HCT116 (cell line): ENCODE measurements around the gene PTPRC. TPM values are rescaled to one million over a fixed set of nuclear protein-coding genes. Genes with fewer than 3 reads are reported as not detected.

Experiments used
- ATAC-seq: fragments of 200-7000 bp; cut with Tn5 transposase; 2 replicates; pipeline ENCODE4 v1.9.1; 2020; ENCODE audit warnings: mild to moderate bottlenecking, moderate library complexity
- BruUV-seq: library from RNA; stranded (reverse); fragments of 400-500 nt; replicated peaks from 2 replicates; lab custom pipeline; 2021; lab: Mats Ljungman, UMichigan
- CTCF ChIA-PET: fragments of 300-600 bp; sonication (Branson Sonifier 250); formaldehyde crosslinking; loops from one replicate; lab custom pipeline; 2021; ENCODE audit warnings: antibody characterized with exemption; lab: Charles Lee
- POLR2A ChIA-PET: fragments of 300-600, 350-600 bp; sonication (Branson Sonifier 250); formaldehyde crosslinking; loops from one replicate; lab custom pipeline; 2021; ENCODE audit warnings: antibody characterized with exemption; lab: Charles Lee
- RAD21 ChIA-PET, 2 experiments: fragments of 300-600 bp; sonication (Branson Sonifier 250); formaldehyde crosslinking; loops; one replicate each; lab custom pipeline; 2023; ENCODE audit warnings: low total read pairs in 2 of 2; ENCODE audit not compliant: uncharacterized antibody in 2 of 2, unreplicated experiment in 2 of 2, low non-redundant PET in 1 of 2; lab: Charles Lee
- DNase-seq: peaks from one replicate; pipeline ENCODE4 v3.0.0-alpha.2; 2010; ENCODE audit warnings: low read depth, low spot score
- H2AFZ ChIP-seq: fragments of 200-600 bp; shearing (Covaris generic), sonication (generic); 2 replicates; pipeline ENCODE4 v1.6.1; 2017; ENCODE audit warnings: low read depth, mixed run types, mixed read lengths, antibody characterized with exemption, low read length; ENCODE audit not compliant: poor library complexity, severe bottlenecking
- H3K27ac ChIP-seq: 2 replicates; pipeline ENCODE4 v1.5.1; 2012; ENCODE audit warnings: low read depth, low read length
- H3K27me3 ChIP-seq: fragments of 200-600 bp; sonication (generic); 2 replicates; pipeline ENCODE4 v1.6.1; 2016; ENCODE audit warnings: mixed run types, low read length, mixed read lengths; ENCODE audit not compliant: insufficient read depth
- H3K36me3 ChIP-seq, 2 experiments: fragments of 200-500 bp in 1 of 2; fragments of 200-600 bp in 1 of 2; sonication (Bioruptor generic) in 1 of 2; sonication (generic) in 1 of 2; 2 replicates each; pipeline versions ENCODE4 v1.5.1 to v1.6.1; 2014 to 2016; ENCODE audit warnings: low read length in 2 of 2, inconsistent platforms in 1 of 2, mixed read lengths in 1 of 2, mixed run types in 1 of 2; ENCODE audit not compliant: insufficient read depth in 2 of 2, control insufficient read depth in 1 of 2
- H3K4me1 ChIP-seq, 2 experiments: fragments of 200-600 bp in 1 of 2; sonication (generic) in 1 of 2; 2 replicates each; pipeline versions ENCODE4 v1.5.1 to v1.6.1; 2012 to 2017; ENCODE audit warnings: low read length in 2 of 2, inconsistent platforms in 1 of 2, mild to moderate bottlenecking in 1 of 2, mixed read lengths in 1 of 2, mixed run types in 1 of 2, moderate library complexity in 1 of 2; ENCODE audit not compliant: insufficient read depth in 2 of 2, control insufficient read depth in 1 of 2
- H3K4me2 ChIP-seq: fragments of 200-600 bp; sonication (generic); 2 replicates; pipeline ENCODE4 v1.6.1; 2017; ENCODE audit warnings: mixed run types, low read length, mixed read lengths
- H3K4me3 ChIP-seq, 2 experiments: fragments of 200-600 bp in 1 of 2; sonication (generic) in 1 of 2; replicated peaks in 1 of 2; 2 replicates each; pipeline ENCODE4 v1.5.1; 2011 to 2016; ENCODE audit warnings: low read length in 2 of 2, control low read depth in 1 of 2, low read depth in 1 of 2, mild to moderate bottlenecking in 1 of 2, mixed read lengths in 1 of 2, mixed run types in 1 of 2
- H3K79me2 ChIP-seq: fragments of 200-600 bp; sonication (generic); 2 replicates; pipeline ENCODE4 v1.6.1; 2017; ENCODE audit warnings: mild to moderate bottlenecking, mixed run types, low read length, moderate library complexity, mixed read lengths; ENCODE audit not compliant: insufficient read depth
- H3K9ac ChIP-seq: fragments of 200-600 bp; sonication (generic); 2 replicates; pipeline ENCODE4 v1.6.1; 2016; ENCODE audit warnings: low read length, mixed read lengths
- H3K9me2 ChIP-seq: fragments of 200-600 bp; sonication (generic), shearing (Covaris generic); 2 replicates; pipeline ENCODE4 v1.6.1; 2017; ENCODE audit warnings: mixed run types, mild to moderate bottlenecking, moderate library complexity; ENCODE audit not compliant: insufficient read depth
- H3K9me3 ChIP-seq, 2 experiments: fragments of 200-500 bp in 1 of 2; fragments of 200-600 bp in 1 of 2; sonication (Bioruptor generic) in 1 of 2; sonication (generic) in 1 of 2; 2 replicates each; pipeline ENCODE4 v1.6.1; 2014 to 2017; ENCODE audit warnings: low read length in 2 of 2, mixed read lengths in 2 of 2, inconsistent platforms in 1 of 2, low read depth in 1 of 2, mild to moderate bottlenecking in 1 of 2, mixed run types in 1 of 2, moderate library complexity in 1 of 2; ENCODE audit not compliant: control insufficient read depth in 1 of 2, insufficient read depth in 1 of 2
- H4K20me1 ChIP-seq: fragments of 200-600 bp; sonication (generic), shearing (Covaris generic); 2 replicates; pipeline ENCODE4 v1.6.1; 2017; ENCODE audit warnings: mixed run types, mild to moderate bottlenecking, moderate library complexity; ENCODE audit not compliant: insufficient read depth
- CEBPB ChIP-seq: IDR thresholded peaks from 2 replicates; pipeline ENCODE4 v1.6.1; 2012; ENCODE audit warnings: low read depth
- CTCF ChIP-seq, 3 experiments: fragments of 200-600 bp in 1 of 3; sonication (generic) in 1 of 3; IDR thresholded peaks in 2 of 3; conservative IDR thresholded peaks in 1 of 3; 2 replicates each; pipeline ENCODE4 v1.5.1; 2012 to 2017; ENCODE audit warnings: low read depth in 2 of 3, low read length in 2 of 3, antibody characterized with exemption in 1 of 3, borderline replicate concordance in 1 of 3, control low read depth in 1 of 3, mild to moderate bottlenecking in 1 of 3, mixed read lengths in 1 of 3, mixed run types in 1 of 3, moderate library complexity in 1 of 3; ENCODE audit not compliant: insufficient read depth in 1 of 3
- EGR1 ChIP-seq: IDR thresholded peaks from 2 replicates; pipeline ENCODE4 v1.6.1; 2012; ENCODE audit warnings: low read depth
- EZH2 ChIP-seq: fragments of 200-600 bp; sonication (generic); IDR thresholded peaks from 2 replicates; pipeline ENCODE4 v1.6.1; 2017; ENCODE audit warnings: antibody characterized with exemption, mixed run types
- EZH2phosphoT487 ChIP-seq: fragments of 200-600 bp; IDR thresholded peaks from 2 replicates; pipeline ENCODE4 v1.6.1; 2018; ENCODE audit warnings: antibody characterized with exemption, borderline replicate concordance
- FOSL1 ChIP-seq: IDR thresholded peaks from 2 replicates; pipeline ENCODE4 v1.6.1; 2012; ENCODE audit warnings: low read depth
- JUND ChIP-seq: IDR thresholded peaks from 2 replicates; pipeline ENCODE4 v1.6.1; 2012
- POLR2AphosphoS5 ChIP-seq: IDR thresholded peaks from 2 replicates; pipeline ENCODE4 v1.6.1; 2011; ENCODE audit warnings: mild to moderate bottlenecking, low read depth, low read length, moderate library complexity
- REST ChIP-seq: IDR thresholded peaks from 2 replicates; pipeline ENCODE4 v1.6.1; 2012; ENCODE audit warnings: low read depth
- SIN3A ChIP-seq: IDR thresholded peaks from 2 replicates; pipeline ENCODE4 v1.6.1; 2012; ENCODE audit warnings: low read depth
- SP1 ChIP-seq: IDR thresholded peaks from 2 replicates; pipeline ENCODE4 v1.6.1; 2012; ENCODE audit warnings: low read depth
- ZBTB33 ChIP-seq: IDR thresholded peaks from 2 replicates; pipeline ENCODE4 v1.6.1; 2011; ENCODE audit warnings: mild to moderate bottlenecking, low read length, moderate library complexity; ENCODE audit not compliant: insufficient replicate concordance; ENCODE audit errors: extremely low read depth
- ZFX ChIP-seq: fragments of 450-650 bp; IDR thresholded peaks from 2 replicates; pipeline ENCODE4 v1.6.1; 2017
- intact Hi-C: fragments of 100-400 bp; cut with micrococcal nuclease; formaldehyde crosslinking; loops from 2 replicates; pipeline ENCODE4 v1.10.0; 2022
- total RNA-seq: library from RNA; stranded (reverse); gene quantifications from one replicate; pipeline ENCODE4 v1.2.1, GENCODE V29; 2021; ENCODE audit not compliant: unreplicated experiment

The PTPRC gene
- total RNA-seq, 1 experiment from 2014 or later = 1.2 TPM

- no peaks in the 10 kb centered on the region for H4K20me1 ChIP-seq
- H3K79me2 ChIP-seq = no peaks in the 10 kb centered on the region
- H3K9ac ChIP-seq = no peak overlapping the region
- POLR2A ChIA-PET = no interaction called here
- ATAC-seq (no peak), DNase-seq (no peak)
- no peak overlapping the region for H3K27ac ChIP-seq
- CTCF ChIA-PET = no interaction called here
- BruUV-seq = no TSS peak
- TF ChIP-seq EGR1 = no peak
- no peak for TF ChIP-seq REST
- TF ChIP-seq FOSL1 = no peak
- no peak for TF ChIP-seq JUND
- no peak for TF ChIP-seq SP1
- no peak for TF ChIP-seq EZH2phosphoT487
- no peak for TF ChIP-seq SIN3A
- TF ChIP-seq ZBTB33 = no peak
- TF ChIP-seq POLR2AphosphoS5 = no peak
- no peak for TF ChIP-seq CEBPB
- no peak for TF ChIP-seq ZFX
- no peak for TF ChIP-seq EZH2
- TF ChIP-seq CTCF (IDR thresholded peaks at IDR 0.05 in 2 of 3, conservative IDR thresholded peaks at IDR 0.05 in 1 of 3; ENCODE audit: borderline replicate concordance in 1 of 3, insufficient read depth in 1 of 3, low read depth in 2 of 3, low read length in 2 of 3) = no peak
- no peaks in the 10 kb centered on the region for H3K36me3 ChIP-seq
- H3K4me2 ChIP-seq = no peak overlapping the region
- no peaks in the 10 kb centered on the region for H3K27me3 ChIP-seq
- H2AFZ ChIP-seq = no peak overlapping the region
- no peaks in the 10 kb centered on the region for H3K9me2 ChIP-seq
- no peak overlapping the region for H3K4me3 ChIP-seq
- no peaks in the 10 kb centered on the region for H3K4me1 ChIP-seq
- RAD21 ChIA-PET = no interaction called here
- H3K9me3 ChIP-seq = no peaks in the 10 kb centered on the region
- intact Hi-C loops = no loop called here
Observed at GRCh38 chr1:198610362-198610761, 28.5 kb upstream of the PTPRC start.
